Tibial nerve (tissue), 4 donors: ENCODE measurements around the gene PTMA. TPM values are rescaled to one million over a fixed set of nuclear protein-coding genes. Genes with fewer than 3 reads are reported as not detected.

Source experiments
- DNase-seq, 2 donors: peaks; one replicate each; pipeline ENCODE4 v3.0.0-alpha.2; 2019; ENCODE audit warnings: low spot score in 2 of 2
- H3K27ac ChIP-seq, 4 donors: fragments of 200-600 bp; sonication (generic) in 3 of 4; one replicate each; pipeline ENCODE4 v1.5.1; 2017 to 2019; ENCODE audit warnings: mild to moderate bottlenecking in 1 of 4
- H3K27me3 ChIP-seq, 2 donors: fragments of 200-600 bp; sonication (generic) in 1 of 2; one replicate each; pipeline versions ENCODE4 v1.5.1 to v1.6.0; 2017 to 2019
- H3K36me3 ChIP-seq, 3 donors: fragments of 200-600 bp; sonication (generic); one replicate each; pipeline ENCODE4 v1.5.1; 2018 to 2019
- H3K4me1 ChIP-seq, 4 donors: fragments of 200-600 bp; sonication (generic) in 3 of 4; one replicate each; pipeline ENCODE4 v1.5.1; 2017 to 2019
- H3K4me3 ChIP-seq, 4 donors: fragments of 200-600 bp; sonication (generic) in 3 of 4; one replicate each; pipeline ENCODE4 v1.5.1; 2017 to 2019; ENCODE audit warnings: mild to moderate bottlenecking in 1 of 4, moderate library complexity in 1 of 4
- H3K9me3 ChIP-seq, 4 donors: fragments of 200-600 bp; sonication (generic) in 3 of 4; one replicate each; pipeline ENCODE4 v1.5.1; 2017 to 2019
- EP300 ChIP-seq, 2 donors: sonication (generic); formaldehyde crosslinking; IDR thresholded peaks; one replicate each; pipeline ENCODE4 v1.6.1; 2017; ENCODE audit warnings: antibody characterized with exemption in 2 of 2, mild to moderate bottlenecking in 1 of 2
- POLR2A ChIP-seq, 2 donors: fragments of 450-650 bp; IDR thresholded peaks; one replicate each; pipeline ENCODE4 v1.6.1; 2017; ENCODE audit warnings: antibody characterized with exemption in 2 of 2, mild to moderate bottlenecking in 2 of 2, moderate library complexity in 2 of 2
- WGBS, 2 donors: methylation state at CpG; one replicate each; pipeline ENCODE4 v1.1.5; 2018; 5-methylcytosine and 5-hydroxymethylcytosine counted together
- small RNA-seq: library from RNA; depleted of rRNA; stranded (forward); fragments of <200 nt; gene quantifications from one replicate; pipeline ENCODE3, GENCODE V24; 2016
- total RNA-seq, 4 donors: library from RNA; depleted of rRNA; stranded (reverse); fragments of >200 nt; gene quantifications; one replicate each; pipeline ENCODE4 v1.1.0, GENCODE V29; 2016
- TF ChIP-seq, protein P1 (sequence below), 5 experiments: fragments of 200-600 bp in 3 of 5; fragments of 450-650 bp in 2 of 5; sonication (generic) in 3 of 5; IDR thresholded peaks; one replicate each; pipeline ENCODE4 v1.5.1; 2016 to 2019; ENCODE audit warnings: antibody characterized with exemption in 5 of 5, mild to moderate bottlenecking in 3 of 5, moderate library complexity in 2 of 5

Gene PTMA
- total RNA-seq, 4 donors from 2014 or later = 622 to 1,472 (median 817) TPM

DNA sequence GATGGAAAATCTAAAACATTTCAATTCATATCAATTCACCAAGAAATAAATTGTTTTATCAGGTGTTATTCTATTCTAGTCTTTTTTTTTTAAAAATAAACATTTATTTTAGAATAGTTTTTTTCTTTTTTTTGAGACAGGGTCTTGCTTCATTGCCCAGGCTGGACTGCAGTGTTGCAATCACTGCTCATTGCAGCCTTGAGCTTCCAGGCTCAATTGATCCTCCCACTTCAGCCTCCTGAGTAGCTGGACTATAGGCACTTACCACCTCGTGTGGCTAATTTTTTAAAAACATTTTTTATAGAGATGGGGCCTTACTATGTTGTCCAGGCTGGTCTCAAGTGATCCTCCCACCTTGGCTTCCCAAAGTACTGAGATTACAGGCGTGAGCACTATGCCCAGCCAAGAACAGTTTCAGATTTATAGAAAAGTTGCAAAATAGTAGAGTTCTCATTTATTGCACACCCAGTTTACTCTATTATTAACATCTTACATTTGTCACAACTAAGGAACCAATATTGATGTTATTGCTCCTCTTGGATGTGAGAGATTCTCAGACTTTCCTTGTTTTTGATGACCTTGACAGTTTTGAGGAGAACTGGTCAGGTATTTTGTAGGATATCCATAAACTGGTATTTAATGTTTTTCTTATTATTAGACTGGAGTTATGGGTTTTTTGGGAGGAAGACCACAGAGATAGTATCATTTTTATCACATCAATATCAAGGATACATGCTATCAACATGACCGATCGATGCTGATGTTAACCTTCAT, 42.9 kb downstream of the PTMA start:
- WGBS, 2 donors = 88 to 90% methylated on average over 4 of the region's 4 CpGs
- Histone ChIP-seq H3K36me3 (no peaks in the 10 kb centered on the region), H3K9me3 (no peaks in the 10 kb centered on the region), H3K27ac (no peak overlapping the region), H3K4me1 (no peaks in the 10 kb centered on the region), H3K27me3 (no peaks in the 10 kb centered on the region), H3K4me3 (no peak overlapping the region)
- TF ChIP-seq, protein P1, sequence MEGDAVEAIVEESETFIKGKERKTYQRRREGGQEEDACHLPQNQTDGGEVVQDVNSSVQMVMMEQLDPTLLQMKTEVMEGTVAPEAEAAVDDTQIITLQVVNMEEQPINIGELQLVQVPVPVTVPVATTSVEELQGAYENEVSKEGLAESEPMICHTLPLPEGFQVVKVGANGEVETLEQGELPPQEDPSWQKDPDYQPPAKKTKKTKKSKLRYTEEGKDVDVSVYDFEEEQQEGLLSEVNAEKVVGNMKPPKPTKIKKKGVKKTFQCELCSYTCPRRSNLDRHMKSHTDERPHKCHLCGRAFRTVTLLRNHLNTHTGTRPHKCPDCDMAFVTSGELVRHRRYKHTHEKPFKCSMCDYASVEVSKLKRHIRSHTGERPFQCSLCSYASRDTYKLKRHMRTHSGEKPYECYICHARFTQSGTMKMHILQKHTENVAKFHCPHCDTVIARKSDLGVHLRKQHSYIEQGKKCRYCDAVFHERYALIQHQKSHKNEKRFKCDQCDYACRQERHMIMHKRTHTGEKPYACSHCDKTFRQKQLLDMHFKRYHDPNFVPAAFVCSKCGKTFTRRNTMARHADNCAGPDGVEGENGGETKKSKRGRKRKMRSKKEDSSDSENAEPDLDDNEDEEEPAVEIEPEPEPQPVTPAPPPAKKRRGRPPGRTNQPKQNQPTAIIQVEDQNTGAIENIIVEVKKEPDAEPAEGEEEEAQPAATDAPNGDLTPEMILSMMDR (IDR thresholded peaks at IDR 0.05) = no peak
- no peak for TF ChIP-seq EP300 (IDR thresholded peaks at IDR 0.05)
- no peak for DNase-seq

DNA sequence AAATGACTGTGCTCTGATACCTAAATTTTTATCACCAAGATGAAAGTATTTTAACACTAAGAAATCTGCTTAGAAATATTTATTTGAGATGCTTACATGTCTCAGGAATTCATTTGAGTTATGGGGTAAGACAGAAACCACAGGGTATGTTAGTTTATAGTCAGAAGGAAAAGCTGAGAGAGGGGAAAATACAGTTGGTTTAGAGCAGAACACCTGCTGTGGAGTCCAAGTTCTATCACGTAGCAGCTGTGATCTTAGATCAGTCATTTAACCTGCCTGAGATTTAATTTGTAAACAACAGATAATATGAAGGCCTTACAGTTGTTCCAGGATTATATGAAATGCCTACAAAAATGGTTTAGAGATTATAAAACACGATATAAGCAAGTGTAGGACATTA, 43.7 kb downstream of the PTMA start:
- H3K4me3 ChIP-seq = no peak overlapping the region
- H3K4me1 ChIP-seq = no peaks in the 10 kb centered on the region
- DNase-seq = no peak
- 89% methylated on average over 2 of the region's 2 CpGs for WGBS, 2 donors
- H3K36me3 ChIP-seq = no peaks in the 10 kb centered on the region
- H3K27me3 ChIP-seq = no peaks in the 10 kb centered on the region
- H3K27ac ChIP-seq = no peak overlapping the region
- TF ChIP-seq POLR2A (IDR thresholded peaks at IDR 0.05) (no peak), EP300 (IDR thresholded peaks at IDR 0.05) (no peak)
- TF ChIP-seq, protein P1 (IDR thresholded peaks at IDR 0.05) = no peak
- no peaks in the 10 kb centered on the region for H3K9me3 ChIP-seq

DNA sequence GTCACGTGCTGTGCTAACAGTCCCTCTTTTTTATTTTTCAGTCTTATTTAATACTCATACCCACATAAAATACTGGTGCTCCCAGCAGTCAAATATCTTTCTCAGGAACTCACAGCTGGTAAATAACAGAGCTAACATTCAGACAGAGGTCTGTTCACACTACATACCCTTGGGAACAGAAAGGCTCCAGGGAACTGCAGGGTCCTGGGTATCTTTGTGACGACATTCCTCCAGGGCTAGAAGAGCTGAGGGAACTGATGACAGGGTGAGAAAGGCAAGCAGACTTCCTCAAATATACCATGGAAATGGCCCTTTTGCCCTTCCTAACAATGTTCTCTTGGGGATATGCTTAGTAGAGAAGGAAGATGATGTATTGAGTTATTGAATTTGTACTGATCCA, 53.4 kb downstream of the PTMA start:
- WGBS, 2 donors = 58 to 65% methylated on average over 2 of the region's 2 CpGs
- H3K27ac ChIP-seq = no peak overlapping the region
- no peaks in the 10 kb centered on the region for H3K9me3 ChIP-seq
- H3K4me1 ChIP-seq = no peaks in the 10 kb centered on the region
- H3K27me3 ChIP-seq = no peaks in the 10 kb centered on the region
- no peak for DNase-seq
- no peak overlapping the region for H3K4me3 ChIP-seq
- no peaks in the 10 kb centered on the region for H3K36me3 ChIP-seq
- TF ChIP-seq POLR2A (IDR thresholded peaks at IDR 0.05) (no peak), EP300 (IDR thresholded peaks at IDR 0.05) (no peak)
- TF ChIP-seq, protein P1 (IDR thresholded peaks at IDR 0.05) = no peak

Small RNA genes within 50 kb of the gene (small RNA-seq; reads per million reads assigned to genes)
- not detected for gene RF00015

Other genes starting within 250 kb of the PTMA start
- gene NCL, start 244.0 kb upstream of the PTMA start, total RNA-seq = 100 to 1,000 TPM; 119 to 202 (median 143) TPM
- 1 to 10 TPM in 1 of 4 donors, under 1 TPM in 2, not detected in 1; 0.21 to 2.5 (median 0.22) TPM for gene NMUR1, start 178.1 kb upstream of the PTMA start, total RNA-seq
- gene TEX44, start 115.7 kb upstream of the PTMA start, total RNA-seq = not detected
- gene PDE6D, start 72.8 kb downstream of the PTMA start, total RNA-seq = 10 to 100 TPM; 18.6 to 30.8 (median 26.6) TPM
- 10 to 100 TPM; 26.0 to 89.4 (median 42.5) TPM for gene COPS7B, start 77.9 kb downstream of the PTMA start, total RNA-seq
- gene NPPC, start 217.9 kb downstream of the PTMA start, total RNA-seq = not detected